ENCODE results near the gene NT5C1A. TPM values are rescaled to one million over a fixed set of nuclear protein-coding genes. Genes with fewer than 3 reads are reported as not detected.

The NT5C1A gene
- polyA plus RNA-seq, 2 of the 4 experiments (the other 2 are of a cell fraction) = not detected

DNA sequence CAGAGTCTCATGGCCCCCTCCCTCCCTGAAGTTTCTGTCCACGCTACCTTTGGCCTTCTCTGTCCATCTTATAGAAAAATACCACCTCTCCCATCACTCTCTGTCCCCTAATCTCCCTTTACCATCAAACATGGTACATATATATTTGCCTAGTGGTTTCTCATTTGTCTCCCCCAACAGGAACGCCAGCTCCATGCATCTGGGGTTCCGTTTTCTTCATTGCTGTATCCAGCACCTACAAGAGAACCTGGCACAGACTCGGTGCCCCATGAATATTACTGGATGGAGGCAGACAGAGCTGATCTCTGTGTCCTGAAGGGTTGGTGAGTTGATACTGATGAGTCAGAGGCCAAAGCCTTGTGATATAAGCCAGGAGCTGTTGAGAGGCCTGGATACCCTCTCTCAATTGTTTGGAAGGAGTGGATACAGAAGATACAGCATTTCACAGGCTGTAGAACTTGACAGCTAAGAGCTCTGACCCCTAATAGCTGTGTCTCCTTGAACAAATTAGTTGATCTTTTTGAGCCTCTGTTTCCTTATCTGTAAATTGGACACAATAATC is 54.3 kb downstream of the NT5C1A start:
- peaks cover 5% of the 10 kb centered on the region; the same call in 2 of the 3 replicates for H3K4me1 ChIP-seq
- POLR2A ChIA-PET = no interaction called here
- CTCF ChIA-PET = interaction anchor here (0.7 to 5.0 kb wide), 3 partner anchors 11 to 34 kb away, joined by 3 to 29 read pairs (median 4); partner anchors contain the start of gene HEYL
- no peaks in the 10 kb centered on the region for H3K9me3 ChIP-seq
- peak in 1 of 2 experiments; percentile 8; a peak in 2 of 6 replicates for ATAC-seq
- TF ChIP-seq NFE2L2 (conservative IDR thresholded peaks at IDR 0.05; ENCODE audit: low read length) (no peak), EHF (CRISPR knock-in tag; IDR thresholded peaks at IDR 0.05) (no peak), RAD21 (conservative IDR thresholded peaks at IDR 0.05 in 1 of 2, IDR thresholded peaks at IDR 0.05 in 1 of 2) (no peak), KDM5A (IDR thresholded peaks at IDR 0.05) (no peak), ZNF302 (CRISPR knock-in tag; IDR thresholded peaks at IDR 0.05) (no peak), CEBPB (IDR thresholded peaks at IDR 0.05) (no peak), TP53 (CRISPR knock-in tag; IDR thresholded peaks at IDR 0.05) (no peak), KDM1A (IDR thresholded peaks at IDR 0.05; ENCODE audit: low read depth) (no peak), HOXA7 (CRISPR knock-in tag; IDR thresholded peaks at IDR 0.05) (no peak), CHD4 (IDR thresholded peaks at IDR 0.05; ENCODE audit: borderline replicate concordance) (no peak)
- H3K4me3 ChIP-seq = no peak overlapping the region
- 77% methylated on average over 4 of the region's 4 CpGs for WGBS (ENCODE audit: missing lambda C conversion rate)
- no peak overlapping the region for H3K27ac ChIP-seq
- no peak overlapping the region for H3K4me2 ChIP-seq
- no peak for DNase-seq (ENCODE audit: low read depth in 1 of 2, low spot score in 1 of 2)
- no peak for FAIRE-seq

DNA sequence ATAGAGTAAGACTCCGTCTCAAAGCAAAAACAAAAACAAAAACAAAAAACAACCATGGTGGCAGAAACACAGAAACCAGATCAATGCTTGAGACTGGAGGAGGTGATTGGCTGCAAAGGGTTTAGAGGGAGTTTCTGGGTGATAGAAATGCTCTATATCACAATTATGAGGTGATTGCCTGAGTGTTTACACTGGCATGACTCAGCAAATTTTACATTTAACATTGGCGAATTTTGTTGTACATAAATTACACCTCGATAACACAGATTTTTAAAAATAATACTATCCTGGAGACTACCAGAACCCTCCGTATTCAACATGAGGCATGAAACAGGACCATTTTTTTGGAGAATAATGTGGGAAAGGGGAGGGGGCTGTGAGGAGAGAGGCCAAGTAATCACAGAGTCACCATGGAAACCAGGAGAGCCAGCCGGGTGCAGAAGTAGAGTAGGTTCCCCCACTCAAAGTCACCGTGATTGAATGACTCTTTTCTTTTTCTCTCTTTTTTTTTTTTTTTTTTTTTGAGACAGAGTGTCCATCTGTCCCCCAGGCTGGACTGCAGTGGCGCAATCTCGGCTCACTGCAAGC is 56.7 kb downstream of the NT5C1A start:
- Histone ChIP-seq H3K4me1 (peaks cover 5% of the 10 kb centered on the region; the same call in 2 of the 3 replicates), H3K9me3 (no peaks in the 10 kb centered on the region), H3K4me3 (no peak overlapping the region), H3K27ac (peak overlapping the region; percentile 51 to 74), H3K4me2 (no peak overlapping the region)
- ChIA-PET POLR2A (no interaction called here), CTCF (no interaction called here)
- ATAC-seq (no peak), FAIRE-seq (no peak), DNase-seq (ENCODE audit: low read depth in 1 of 2, low spot score in 1 of 2) (no peak)
- 79% methylated on average over 7 of the region's 8 CpGs for WGBS (ENCODE audit: missing lambda C conversion rate)
- TF ChIP-seq FOSL2 (IDR thresholded peaks at IDR 0.05) = no peak
- no peak for TF ChIP-seq FOSL2 (CRISPR knock-in tag; IDR thresholded peaks at IDR 0.05)
- TF ChIP-seq EP300 (IDR thresholded peaks at IDR 0.05) = no peak
- TF ChIP-seq RNF2 (IDR thresholded peaks at IDR 0.05; ENCODE audit: borderline replicate concordance, low read depth) = no peak
- no peak for TF ChIP-seq FOSB (CRISPR knock-in tag; IDR thresholded peaks at IDR 0.05)
- TF ChIP-seq KDM5A (IDR thresholded peaks at IDR 0.05) = no peak
- no peak for TF ChIP-seq BHLHE40 (IDR thresholded peaks at IDR 0.05; ENCODE audit: low read depth, low read length)
- TF ChIP-seq MAFK (IDR thresholded peaks at IDR 0.05; ENCODE audit: partially characterized antibody) = peak; percentile 96
- no peak for TF ChIP-seq POLR2AphosphoS2 (conservative IDR thresholded peaks at IDR 0.05; ENCODE audit: low read length)
- TF ChIP-seq, protein P1, sequence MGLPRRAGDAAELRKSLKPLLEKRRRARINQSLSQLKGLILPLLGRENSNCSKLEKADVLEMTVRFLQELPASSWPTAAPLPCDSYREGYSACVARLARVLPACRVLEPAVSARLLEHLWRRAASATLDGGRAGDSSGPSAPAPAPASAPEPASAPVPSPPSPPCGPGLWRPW (IDR thresholded peaks at IDR 0.05) = no peak
- TF ChIP-seq HDAC2 (IDR thresholded peaks at IDR 0.05) = no peak
- peak; percentile 98 for TF ChIP-seq NFE2L2 (conservative IDR thresholded peaks at IDR 0.05; ENCODE audit: low read length)

DNA sequence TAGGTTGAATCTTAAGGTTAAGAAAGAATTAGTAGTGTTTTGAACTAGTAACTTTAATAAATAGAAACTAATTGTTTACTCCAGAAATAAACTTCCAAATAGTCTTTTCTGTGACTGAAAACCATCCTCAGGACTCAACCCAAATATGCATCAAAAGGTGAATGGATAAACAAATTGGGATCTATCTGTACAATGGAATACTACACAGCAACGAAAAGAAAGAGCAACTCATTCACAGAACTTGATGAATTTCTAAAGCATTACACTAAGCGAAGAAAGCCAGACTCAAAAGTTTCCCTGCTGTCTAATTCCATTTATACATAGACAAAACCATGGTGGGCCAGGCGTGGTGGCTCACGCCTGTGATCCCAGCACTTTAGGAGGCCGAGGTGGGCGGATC is 57.4 kb downstream of the NT5C1A start:
- POLR2A ChIA-PET = no interaction called here
- WGBS (ENCODE audit: missing lambda C conversion rate) = 90% methylated on average over 6 of the region's 6 CpGs
- TF ChIP-seq MAX (IDR thresholded peaks at IDR 0.05) (no peak), CHD2 (IDR thresholded peaks at IDR 0.05; ENCODE audit: low read length, partially characterized antibody) (no peak), HOXB5 (CRISPR knock-in tag; IDR thresholded peaks at IDR 0.05) (no peak), POLR2A (IDR thresholded peaks at IDR 0.05; ENCODE audit: low read length) (no peak), MYC (IDR thresholded peaks at IDR 0.05; ENCODE audit: borderline replicate concordance, low read length) (no peak), HMGXB4 (CRISPR knock-in tag; IDR thresholded peaks at IDR 0.05; ENCODE audit: borderline replicate concordance) (no peak), RARB (CRISPR knock-in tag; IDR thresholded peaks at IDR 0.05) (no peak), KDM5A (IDR thresholded peaks at IDR 0.05) (no peak), NFE2L2 (conservative IDR thresholded peaks at IDR 0.05; ENCODE audit: low read length) (no peak), HOXA7 (CRISPR knock-in tag; IDR thresholded peaks at IDR 0.05) (no peak), CBX2 (IDR thresholded peaks at IDR 0.05; ENCODE audit: borderline replicate concordance, low read depth) (no peak), EHF (CRISPR knock-in tag; IDR thresholded peaks at IDR 0.05) (no peak), RFX5 (IDR thresholded peaks at IDR 0.05) (no peak), CEBPB (IDR thresholded peaks at IDR 0.05) (no peak), BHLHE40 (IDR thresholded peaks at IDR 0.05; ENCODE audit: low read depth, low read length) (no peak), ZNF302 (CRISPR knock-in tag; IDR thresholded peaks at IDR 0.05) (no peak), HOXB13 (CRISPR knock-in tag; IDR thresholded peaks at IDR 0.05; ENCODE audit: low read depth) (no peak), CHD4 (IDR thresholded peaks at IDR 0.05; ENCODE audit: borderline replicate concordance) (no peak), CBX8 (IDR thresholded peaks at IDR 0.05) (no peak)

More for the DNA sequence above, 57.4 kb downstream of the NT5C1A start:
- Histone ChIP-seq H3K4me1 (peaks cover 5% of the 10 kb centered on the region; the same call in 2 of the 3 replicates), H3K9me3 (no peaks in the 10 kb centered on the region), H3K27ac (peak overlapping the region; percentile 51 to 74; a peak in 4 of 6 replicates), H3K4me2 (no peak overlapping the region), H3K4me3 (no peak overlapping the region)
- FAIRE-seq (no peak), DNase-seq (ENCODE audit: low read depth in 1 of 2, low spot score in 1 of 2) (no peak), ATAC-seq (no peak)
- CTCF ChIA-PET = interaction anchor here (1.0 kb wide), 1 partner anchor 8 kb away, joined by 4 read pairs; no protein-coding TSS in a partner anchor
